GM18867 (cell line): ENCODE measurements around the gene ELAVL1.
"Not testable (repeated sequence)": the region's sequence is repeated elsewhere in the genome, so short reads cannot be mapped to it uniquely, and the experiment has no call there.

Experiments
- ATAC-seq: cut with Tn5 transposase; IDR thresholded peaks from one replicate; pipeline ENCODE4 v1.9.1; 2021; ENCODE audit warnings: mild to moderate bottlenecking, moderate library complexity; ENCODE audit not compliant: unreplicated experiment

Gene ELAVL1

DNA sequence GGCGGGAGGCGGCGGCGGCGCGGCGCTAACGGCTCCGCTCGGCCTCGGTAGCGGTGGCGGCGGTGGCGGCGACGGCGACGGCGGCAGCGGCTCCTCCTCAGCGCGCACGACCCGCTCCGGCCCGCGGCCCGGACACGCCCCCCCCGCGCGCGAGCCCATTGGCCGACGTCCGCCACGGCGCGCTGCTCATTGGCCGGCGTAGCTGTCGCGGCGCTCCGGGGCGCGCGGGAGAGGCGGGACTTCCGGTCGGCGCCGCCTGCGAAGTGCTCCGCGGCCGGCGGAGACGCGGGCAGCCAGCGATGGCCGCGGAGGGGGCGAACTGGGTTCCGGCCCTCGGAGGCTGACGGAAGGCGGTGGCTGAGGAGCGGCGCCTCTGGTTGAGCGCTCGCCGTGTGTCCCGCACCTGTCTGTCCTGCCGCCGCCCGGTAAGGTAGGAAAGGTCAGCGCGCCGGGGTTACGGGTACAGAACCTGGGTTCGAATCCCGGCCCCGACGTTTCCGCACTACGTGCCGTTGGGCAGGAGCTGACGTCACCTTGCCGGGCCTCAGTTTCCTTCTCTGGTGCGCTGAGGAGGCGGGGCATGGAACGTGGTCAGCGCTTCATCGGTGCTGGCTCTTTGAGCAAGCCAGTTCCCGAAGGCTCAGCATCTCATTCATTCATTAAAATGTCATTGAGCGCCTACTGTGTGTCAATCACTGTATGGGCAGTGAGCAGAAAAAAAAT is at the start of gene ELAVL1:
Gene ELAVL1 (minus strand): TSS at position 108 of the 723 bp plus-strand sequence. CDS start 13,826 bp downstream, outside the sequence.
- ATAC-seq: peak; percentile 72

- no peak for ATAC-seq
These were observed 48.7 kb upstream of the ELAVL1 start for GRCh38 chr19:8054169-8054568.

GRCh38 chr19:8052464-8052859 is 47.0 kb upstream of the ELAVL1 start, which contains the start of gene CCL25:
Gene CCL25, plus strand, starts transcription at chr19:8052760. Its CDS starts 290 bp downstream, at chr19:8053050.
- no peak for ATAC-seq

DNA sequence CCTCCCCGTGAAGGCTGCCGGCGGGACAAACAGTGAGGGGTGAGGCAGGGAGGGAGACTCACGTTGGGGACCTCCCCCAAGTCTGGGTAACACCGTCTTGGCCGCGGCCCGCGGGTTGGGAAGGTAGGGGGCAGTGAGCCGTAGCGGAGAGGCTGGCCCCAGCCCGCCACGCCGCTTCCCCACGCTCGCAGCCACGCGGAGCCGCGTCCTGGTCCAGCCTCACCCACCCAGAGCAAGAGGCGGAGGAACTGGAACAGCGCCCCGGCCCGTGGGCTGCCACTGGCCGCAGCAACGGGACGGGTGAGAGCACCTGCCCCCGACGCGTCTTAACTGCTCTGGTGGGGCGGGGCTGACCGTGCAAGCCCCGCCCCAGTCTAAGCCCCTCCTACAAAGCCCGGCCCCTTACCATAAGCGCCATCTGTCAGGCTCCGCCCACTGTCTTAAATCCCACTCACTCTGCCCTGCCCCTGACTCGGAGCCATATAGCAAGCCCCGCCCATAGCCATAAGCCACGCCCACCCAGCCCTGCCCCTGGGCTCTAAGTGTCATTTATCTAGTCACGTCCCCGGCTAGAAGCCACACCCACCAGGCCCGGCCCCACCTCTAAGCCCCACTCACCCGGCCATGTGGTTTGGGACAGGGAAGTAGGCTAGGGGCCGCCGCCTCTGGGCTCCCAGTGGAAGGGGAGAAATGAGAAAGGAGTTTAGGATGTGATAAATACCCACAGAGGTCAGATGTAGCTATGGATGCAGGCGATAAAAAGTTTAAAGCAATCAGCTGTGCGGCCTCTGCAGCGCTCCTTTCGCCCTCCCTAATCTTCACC is 45.0 kb upstream of the ELAVL1 start:
- ATAC-seq: peak; percentile 82

DNA sequence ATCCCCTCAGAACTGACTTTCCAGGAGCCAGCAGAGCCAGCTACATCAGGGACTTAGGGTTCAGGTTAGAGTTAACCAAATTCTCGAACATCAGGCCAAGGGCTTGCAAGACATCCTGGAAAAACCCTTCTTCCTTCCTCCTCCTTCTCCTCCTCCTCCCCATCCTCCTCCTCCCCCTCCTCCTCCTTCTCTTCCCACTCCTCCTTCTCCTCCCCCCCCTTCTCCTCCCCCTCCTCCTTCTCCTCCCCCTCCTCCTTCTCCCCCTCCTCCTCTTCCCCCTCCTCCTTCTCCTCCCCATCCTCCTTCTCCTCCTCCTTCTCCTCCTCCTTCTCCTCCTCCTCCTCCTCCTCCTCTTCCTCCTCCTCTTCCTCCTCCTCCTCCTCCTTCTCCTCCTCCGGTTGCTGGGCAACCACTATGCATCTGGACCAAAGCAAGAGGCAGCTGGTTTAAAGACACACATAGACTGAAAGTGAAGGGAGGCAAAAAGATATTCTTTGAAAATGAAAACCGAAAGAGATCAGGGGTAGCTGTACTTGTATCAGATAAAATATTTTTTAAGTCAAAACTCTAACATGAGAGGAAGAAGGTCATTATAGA is 41.2 kb upstream of the ELAVL1 start:
- ATAC-seq: peak; percentile 39

- no peak for ATAC-seq
These were observed 40.6 kb upstream of the ELAVL1 start for GRCh38 chr19:8045872-8046568.

- ATAC-seq: no peak
These were observed 38.6 kb upstream of the ELAVL1 start for GRCh38 chr19:8044018-8044417.

DNA sequence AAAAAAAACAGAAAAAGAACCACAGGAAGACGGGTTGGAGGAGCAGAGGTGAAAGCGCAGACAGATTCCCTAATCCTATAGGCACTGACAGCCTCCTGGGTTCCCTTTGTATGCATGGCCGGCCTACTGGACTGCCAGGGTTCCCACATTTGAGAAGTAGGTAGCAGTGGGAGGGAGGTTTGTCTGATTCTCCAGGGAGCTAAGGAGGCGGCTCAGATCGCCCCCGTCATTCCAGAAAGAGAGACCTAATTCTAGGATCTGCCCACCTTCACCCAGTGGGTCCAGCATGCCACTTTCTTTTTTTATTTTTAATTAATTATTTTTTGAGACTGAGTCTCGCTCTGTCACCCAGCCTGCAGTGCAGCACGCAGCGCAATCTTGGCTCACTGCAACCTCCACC is 37.5 kb upstream of the ELAVL1 start:
- ATAC-seq: no peak

GRCh38 chr19:8041531-8041931 is 36.1 kb upstream of the ELAVL1 start:
- no peak for ATAC-seq

- ATAC-seq: no peak
These were observed 33.8 kb upstream of the ELAVL1 start for GRCh38 chr19:8039231-8039630.

- ATAC-seq: no peak
These were observed 33.4 kb upstream of the ELAVL1 start for GRCh38 chr19:8038815-8039214.

- ATAC-seq: no peak
These were observed 31.1 kb upstream of the ELAVL1 start for GRCh38 chr19:8036434-8037099.

DNA sequence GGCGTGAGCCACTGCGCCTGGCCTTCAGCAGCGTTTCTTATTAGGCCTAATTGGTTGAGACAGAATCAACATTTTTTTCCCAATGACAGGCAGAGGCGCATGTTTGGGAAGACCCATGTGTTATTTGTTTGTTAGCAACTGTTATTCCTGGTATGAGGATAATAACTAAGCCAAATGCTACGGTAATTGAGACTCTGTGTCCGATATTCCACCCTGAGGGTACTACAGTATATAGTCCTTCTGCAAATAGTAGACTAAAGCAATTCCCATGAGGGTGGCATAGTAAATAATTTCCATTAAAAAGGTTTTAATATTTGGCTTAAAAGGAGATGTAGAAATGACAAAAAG is 28.7 kb upstream of the ELAVL1 start:
- ATAC-seq: no peak

DNA sequence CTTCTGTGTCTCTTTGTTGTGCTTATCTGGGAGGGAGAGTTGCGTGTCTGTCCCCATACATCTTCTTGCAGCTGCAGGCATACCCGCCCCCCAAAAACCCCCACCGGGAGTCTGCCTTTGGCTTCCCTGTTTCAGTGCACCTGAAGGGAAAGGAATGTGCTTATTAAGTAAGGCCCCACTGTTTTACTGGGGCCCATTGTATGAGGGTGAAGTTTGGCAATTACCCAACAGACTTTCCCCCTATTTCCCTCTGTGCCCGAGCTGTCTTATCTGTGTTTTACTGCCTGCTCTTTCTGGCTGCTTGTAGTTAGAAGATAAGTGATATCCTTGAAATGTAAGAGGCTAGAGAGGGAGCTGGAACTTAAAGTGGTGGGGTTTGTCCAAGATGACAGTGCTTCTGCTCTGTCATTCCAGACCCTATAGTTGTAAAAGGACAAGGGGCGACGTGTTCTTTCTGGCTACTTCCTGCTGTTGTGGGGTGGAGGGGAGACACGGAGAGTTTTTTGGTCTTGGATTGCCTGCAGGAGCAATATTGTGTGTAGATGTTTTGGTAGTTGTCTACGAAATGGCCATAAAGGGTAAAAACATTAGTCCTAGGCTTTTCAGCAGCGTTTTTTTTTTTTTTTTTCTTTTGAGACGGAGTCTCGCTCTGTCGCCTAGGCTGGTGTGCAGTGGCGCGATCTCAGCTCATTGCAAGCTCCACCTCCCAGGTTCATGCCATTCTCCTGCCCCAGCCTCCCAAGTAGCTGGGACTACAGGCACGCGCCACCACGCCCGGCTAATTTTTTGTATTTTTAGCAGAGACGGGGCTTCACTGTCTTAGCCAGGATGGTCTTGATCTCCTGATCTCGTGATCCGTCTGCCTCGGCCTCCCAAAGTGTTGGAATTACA is 28.1 kb upstream of the ELAVL1 start:
- ATAC-seq: not testable (repeated sequence)

DNA sequence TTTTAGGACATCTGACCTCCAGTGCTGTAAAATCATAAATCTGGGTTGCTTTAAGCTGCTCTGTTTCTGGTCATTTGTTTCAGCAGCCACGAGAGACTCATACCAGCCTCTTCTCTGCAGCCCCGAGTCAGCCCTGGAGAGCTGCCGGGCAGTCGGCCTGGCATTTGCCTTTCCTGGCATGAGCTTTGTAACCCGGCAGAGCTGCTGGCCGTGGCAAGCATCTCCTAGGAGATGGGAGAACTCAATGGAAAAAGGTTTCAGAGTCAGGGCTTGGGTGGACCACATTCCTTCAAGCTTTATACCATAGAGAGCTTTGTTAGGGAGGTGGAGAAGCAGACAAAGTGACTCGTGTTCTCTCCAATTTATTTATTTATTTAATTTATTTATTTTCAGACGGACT is 25.5 kb upstream of the ELAVL1 start:
- ATAC-seq: no peak

GRCh38 chr19:8028951-8029491 is 23.6 kb upstream of the ELAVL1 start:
- ATAC-seq: no peak

- ATAC-seq: no peak
These were observed 19.9 kb upstream of the ELAVL1 start for GRCh38 chr19:8025316-8025715.

DNA sequence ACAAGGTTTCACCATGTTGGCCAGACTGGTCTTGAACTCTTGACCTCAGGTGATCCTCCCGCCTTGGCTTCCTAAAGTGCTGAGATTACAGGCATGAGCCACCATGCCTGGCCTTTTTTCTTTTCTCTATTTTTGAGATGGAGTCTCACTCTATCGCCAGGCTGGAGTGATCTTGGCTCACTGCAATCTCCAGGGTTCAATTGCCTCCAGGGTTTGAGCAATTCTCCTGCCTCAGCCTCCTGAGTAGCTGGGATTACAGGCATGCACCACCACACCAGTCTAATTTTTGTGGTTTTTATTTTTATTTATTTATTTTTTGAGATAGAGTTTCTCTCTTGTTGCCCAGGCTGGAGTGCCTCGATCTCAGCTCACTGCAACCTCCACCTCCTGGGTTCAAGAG is 18.8 kb upstream of the ELAVL1 start:
- not testable (repeated sequence) for ATAC-seq

GRCh38 chr19:8023371-8023770 is 17.9 kb upstream of the ELAVL1 start:
- no peak for ATAC-seq
